Kidney epithelial cell (primary cell): ENCODE measurements around the gene ATP5IF1. TPM values are rescaled to one million over a fixed set of nuclear protein-coding genes. Genes with fewer than 3 reads are reported as not detected.

ENCODE experiments used
- DNase-seq: peaks from one replicate; pipeline ENCODE4 v3.0.0-alpha.2; 2010; ENCODE audit warnings: low read depth
- H3K27me3 ChIP-seq: 2 replicates; pipeline ENCODE4 v1.6.0; 2011; ENCODE audit warnings: low read length; ENCODE audit not compliant: control insufficient read depth, insufficient read depth
- H3K36me3 ChIP-seq: 2 replicates; pipeline ENCODE4 v1.5.1; 2011; ENCODE audit warnings: low read length; ENCODE audit not compliant: control insufficient read depth, insufficient read depth
- H3K4me3 ChIP-seq: 2 replicates; pipeline ENCODE4 v1.5.1; 2011; ENCODE audit warnings: low read depth, mild to moderate bottlenecking, control low read depth, low read length
- CTCF ChIP-seq: IDR thresholded peaks from 2 replicates; pipeline ENCODE4 v1.5.1; 2011; ENCODE audit warnings: mild to moderate bottlenecking, moderate library complexity, low read length, control low read depth, inconsistent platforms; ENCODE audit not compliant: insufficient read depth, poor library complexity, severe bottlenecking
- total RNA-seq: library from RNA; depleted of rRNA; stranded (reverse); fragments of >200 nt; gene quantifications from 2 replicates; pipeline ENCODE4 v1.2.3, GENCODE V29; 2015

The ATP5IF1 gene
- total RNA-seq, result 233 and 247 TPM in 2 replicates

- Histone ChIP-seq H3K27me3 (no peaks in the 10 kb centered on the region), H3K36me3 (no peaks in the 10 kb centered on the region), H3K4me3 (peak within 1 kb of the TSS; percentile 90)
- no peak for TF ChIP-seq CTCF
- peak; percentile 94 for DNase-seq
These were observed at the start of gene ATP5IF1 for GRCh38 chr1:28235755-28236655. TSS of gene ATP5IF1 (plus strand) at chr1:28236124. CDS start at chr1:28236184, 60 bp downstream.

GRCh38 chr1:28190337-28190979 lies 45.5 kb upstream of the ATP5IF1 start:
- H3K36me3 ChIP-seq, result no peaks in the 10 kb centered on the region
- H3K4me3 ChIP-seq, result no peak overlapping the region
- TF ChIP-seq CTCF, result no peak
- no peaks in the 10 kb centered on the region for H3K27me3 ChIP-seq
- no peak for DNase-seq

- Histone ChIP-seq H3K27me3 (no peaks in the 10 kb centered on the region), H3K36me3 (no peaks in the 10 kb centered on the region), H3K4me3 (no peak overlapping the region)
- DNase-seq, result no peak
- no peak for TF ChIP-seq CTCF
These were observed 44.8 kb upstream of the ATP5IF1 start for GRCh38 chr1:28190996-28191645.

- no peak for TF ChIP-seq CTCF
- Histone ChIP-seq H3K27me3 (no peaks in the 10 kb centered on the region), H3K4me3 (no peak overlapping the region), H3K36me3 (no peaks in the 10 kb centered on the region)
- peak; percentile 21 for DNase-seq
These were observed 42.2 kb upstream of the ATP5IF1 start for GRCh38 chr1:28193701-28194161.

GRCh38 chr1:28194326-28195035 lies 41.4 kb upstream of the ATP5IF1 start:
- Histone ChIP-seq H3K4me3 (no peak overlapping the region), H3K27me3 (no peaks in the 10 kb centered on the region), H3K36me3 (no peaks in the 10 kb centered on the region)
- no peak for DNase-seq
- no peak for TF ChIP-seq CTCF
